GM18520 (cell line): Measurements from ENCODE around the gene LYL1.
A peak's percentile ranks its signal among the peaks of the same experiment; 100 is the strongest.

ENCODE experiments used
- ATAC-seq: cut with Tn5 transposase; IDR thresholded peaks from one replicate; pipeline ENCODE4 v1.9.1; 2021; ENCODE audit not compliant: unreplicated experiment

LYL1 gene

GRCh38 chr19:13077240-13077639 lies 25.4 kb downstream of the LYL1 start:
- no peak for ATAC-seq

- no peak for ATAC-seq
These were observed 25.9 kb downstream of the LYL1 start for GRCh38 chr19:13076787-13077186.

GRCh38 chr19:13076320-13076719 lies 26.3 kb downstream of the LYL1 start:
- no peak for ATAC-seq

- ATAC-seq: no peak
These were observed 28.3 kb downstream of the LYL1 start for GRCh38 chr19:13074378-13074777.

GRCh38 chr19:13073263-13073662 lies 29.4 kb downstream of the LYL1 start:
- no peak for ATAC-seq

GRCh38 chr19:13072188-13072908 lies 30.3 kb downstream of the LYL1 start:
- no peak for ATAC-seq

GRCh38 chr19:13071444-13072187 lies 31.0 kb downstream of the LYL1 start:
- ATAC-seq: no peak

- ATAC-seq: no peak
These were observed 32.1 kb downstream of the LYL1 start for GRCh38 chr19:13070425-13071140.

GRCh38 chr19:13069415-13070359 lies 33.0 kb downstream of the LYL1 start:
- ATAC-seq: no peak

- ATAC-seq: no peak
These were observed 34.4 kb downstream of the LYL1 start for GRCh38 chr19:13068085-13068846.

GRCh38 chr19:13066933-13067807 lies 35.5 kb downstream of the LYL1 start:
- ATAC-seq: no peak

GRCh38 chr19:13066226-13066625 lies 36.4 kb downstream of the LYL1 start:
- no peak for ATAC-seq

GRCh38 chr19:13064092-13064489 lies 38.6 kb downstream of the LYL1 start:
- no peak for ATAC-seq

- no peak for ATAC-seq
These were observed 39.1 kb downstream of the LYL1 start for GRCh38 chr19:13063461-13064091.

GRCh38 chr19:13062317-13062716 lies 40.3 kb downstream of the LYL1 start:
- ATAC-seq: no peak

- ATAC-seq: peak; percentile 69
These were observed 41.4 kb downstream of the LYL1 start for GRCh38 chr19:13060964-13061927.

GRCh38 chr19:13060233-13060963 lies 42.3 kb downstream of the LYL1 start:
- ATAC-seq: no peak
